ENCODE data around the gene VARS2.

The VARS2 gene

DNA sequence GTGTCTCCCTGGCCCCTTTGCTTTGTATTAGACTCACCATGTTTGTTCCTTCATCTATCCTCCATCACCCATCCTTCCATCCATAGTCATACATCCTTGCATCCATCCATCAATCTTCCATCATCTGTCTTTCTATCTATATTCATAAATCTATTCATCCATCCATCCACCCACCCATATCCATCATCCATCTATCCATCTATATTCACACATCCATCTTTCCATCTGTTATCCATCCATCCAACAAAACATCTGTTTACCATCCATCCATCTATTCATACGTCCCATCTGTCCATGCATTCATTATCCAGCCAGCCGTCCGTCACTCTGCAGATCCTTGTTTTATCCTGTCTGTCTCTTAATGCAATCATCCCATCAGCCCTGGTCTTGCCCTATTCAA, 19.1 kb upstream of the VARS2 start:
- WGBS (ENCODE audit: extremely low coverage, insufficient coverage, insufficient read length) = 100% methylated on average over 1 of the region's 3 CpGs
- H3K4me1 ChIP-seq (ENCODE audit: control insufficient read depth in 1 of 2, insufficient read depth in 2 of 2, low read length in 2 of 2) = no peaks in the 10 kb centered on the region
- H4K91ac ChIP-seq (ENCODE audit: low read depth, low read length) = no peak overlapping the region
- H3K79me1 ChIP-seq (ENCODE audit: low read length) = no peaks in the 10 kb centered on the region
- no peak overlapping the region for H3K23ac ChIP-seq (ENCODE audit: low read length)
- no peak overlapping the region for H3K27ac ChIP-seq (ENCODE audit: low read depth, low read length)
- H2BK120ac ChIP-seq (ENCODE audit: insufficient read depth, low read length, poor library complexity) = no peak overlapping the region
- no peak overlapping the region for H3K14ac ChIP-seq (ENCODE audit: low read length)
- H2BK5ac ChIP-seq (ENCODE audit: low read depth, low read length, poor library complexity) = no peak overlapping the region
- H2AK5ac ChIP-seq (ENCODE audit: low read length) = no peak overlapping the region
- no peak overlapping the region for H3K4ac ChIP-seq (ENCODE audit: low read depth, low read length)
- no peak for DNase-seq
- H3K36me3 ChIP-seq (ENCODE audit: control insufficient read depth in 1 of 2, insufficient read depth in 2 of 2, low read length in 2 of 2) = peaks cover 88 to 96% of the 10 kb centered on the region in 2 experiments
- H3K27me3 ChIP-seq (ENCODE audit: insufficient read depth, low read length) = no peaks in the 10 kb centered on the region
- H3K18ac ChIP-seq (ENCODE audit: low read length) = no peak overlapping the region
- no peaks in the 10 kb centered on the region for H3K79me2 ChIP-seq (ENCODE audit: control insufficient read depth, insufficient read depth, low read length, poor library complexity)
- H4K12ac ChIP-seq (ENCODE audit: low read depth, low read length) = no peak overlapping the region
- H2BK12ac ChIP-seq (ENCODE audit: low read length) = no peak overlapping the region
- H4K8ac ChIP-seq (ENCODE audit: low read depth, low read length) = no peak overlapping the region
- no peaks in the 10 kb centered on the region for H3K9me3 ChIP-seq (ENCODE audit: insufficient read depth, low read depth, low read length)
- no peak overlapping the region for H3K4me3 ChIP-seq (ENCODE audit: low read depth, low read length)
- H2AFZ ChIP-seq (ENCODE audit: insufficient read depth, low read length, poor library complexity) = no peak overlapping the region
- H3K4me2 ChIP-seq (ENCODE audit: low read length) = no peak overlapping the region
- no peak overlapping the region for H3K9ac ChIP-seq (ENCODE audit: low read length)

DNA sequence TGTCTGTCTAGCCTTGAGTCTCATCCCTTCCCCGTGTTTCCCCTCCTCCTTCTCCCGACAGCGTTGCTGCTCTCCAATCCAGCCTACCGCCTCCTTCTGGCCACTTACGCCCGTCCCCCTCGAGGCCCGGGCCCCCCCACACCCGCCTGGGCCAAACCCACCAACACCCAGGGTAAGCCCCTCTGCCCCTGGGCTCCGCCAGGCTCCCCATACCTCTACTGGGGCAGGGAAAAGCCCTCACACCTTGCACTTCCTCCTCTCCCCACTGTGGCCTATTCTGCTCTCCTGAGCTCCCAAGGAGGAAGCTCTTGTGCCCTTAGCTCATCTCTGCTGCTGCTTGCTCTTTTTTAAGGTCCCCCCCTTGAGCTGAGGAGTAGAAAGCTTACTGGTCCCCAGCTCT, 18.7 kb upstream of the VARS2 start:
- WGBS (ENCODE audit: extremely low coverage, insufficient coverage, insufficient read length) = no CpG with 5 or more reads among the region's 10 CpGs
- Histone ChIP-seq H3K4me2 (ENCODE audit: low read length) (no peak overlapping the region), H2BK5ac (ENCODE audit: low read depth, low read length, poor library complexity) (no peak overlapping the region)

DNA sequence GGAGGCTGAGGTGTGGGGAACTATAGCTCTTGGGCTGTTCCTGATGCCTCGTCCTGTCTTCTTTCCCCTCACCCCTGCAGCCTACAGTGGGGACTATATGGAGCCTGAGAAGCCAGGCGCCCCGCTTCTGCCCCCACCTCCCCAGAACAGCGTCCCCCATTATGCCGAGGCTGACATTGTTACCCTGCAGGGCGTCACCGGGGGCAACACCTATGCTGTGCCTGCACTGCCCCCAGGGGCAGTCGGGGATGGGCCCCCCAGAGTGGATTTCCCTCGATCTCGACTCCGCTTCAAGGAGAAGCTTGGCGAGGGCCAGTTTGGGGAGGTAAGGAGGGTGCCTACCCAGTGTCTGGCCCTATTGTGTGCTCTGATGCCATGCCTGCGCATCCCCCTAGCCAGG, 17.5 kb upstream of the VARS2 start:
- H2AK5ac ChIP-seq (ENCODE audit: low read length) = no peak overlapping the region
- no CpG with 5 or more reads among the region's 13 CpGs for WGBS (ENCODE audit: extremely low coverage, insufficient coverage, insufficient read length)
- H3K79me2 ChIP-seq (ENCODE audit: control insufficient read depth, insufficient read depth, low read length, poor library complexity) = no peaks in the 10 kb centered on the region
- H3K4me1 ChIP-seq (ENCODE audit: control insufficient read depth in 1 of 2, insufficient read depth in 2 of 2, low read length in 2 of 2) = no peaks in the 10 kb centered on the region
- no peak overlapping the region for H3K18ac ChIP-seq (ENCODE audit: low read length)
- no peaks in the 10 kb centered on the region for H3K9me3 ChIP-seq (ENCODE audit: insufficient read depth, low read depth, low read length)
- H3K4me2 ChIP-seq (ENCODE audit: low read length) = no peak overlapping the region
- H3K79me1 ChIP-seq (ENCODE audit: low read length) = no peaks in the 10 kb centered on the region
- H2BK5ac ChIP-seq (ENCODE audit: low read depth, low read length, poor library complexity) = no peak overlapping the region
- no peak overlapping the region for H2BK120ac ChIP-seq (ENCODE audit: insufficient read depth, low read length, poor library complexity)
- no peak overlapping the region for H3K4ac ChIP-seq (ENCODE audit: low read depth, low read length)
- no peak overlapping the region for H3K14ac ChIP-seq (ENCODE audit: low read length)
- H3K36me3 ChIP-seq (ENCODE audit: control insufficient read depth in 1 of 2, insufficient read depth in 2 of 2, low read length in 2 of 2) = peaks cover 72 to 83% of the 10 kb centered on the region in 2 experiments
- no peak overlapping the region for H3K9ac ChIP-seq (ENCODE audit: low read length)
- no peak overlapping the region for H4K12ac ChIP-seq (ENCODE audit: low read depth, low read length)
- H3K4me3 ChIP-seq (ENCODE audit: low read depth, low read length) = no peak overlapping the region
- H3K27ac ChIP-seq (ENCODE audit: low read depth, low read length) = no peak overlapping the region
- no peaks in the 10 kb centered on the region for H3K27me3 ChIP-seq (ENCODE audit: insufficient read depth, low read length)
- H4K91ac ChIP-seq (ENCODE audit: low read depth, low read length) = no peak overlapping the region
- DNase-seq = no peak
- H2BK12ac ChIP-seq (ENCODE audit: low read length) = no peak overlapping the region
- H2AFZ ChIP-seq (ENCODE audit: insufficient read depth, low read length, poor library complexity) = no peak overlapping the region
- no peak overlapping the region for H3K23ac ChIP-seq (ENCODE audit: low read length)
- H4K8ac ChIP-seq (ENCODE audit: low read depth, low read length) = no peak overlapping the region

More for the DNA sequence above, 18.7 kb upstream of the VARS2 start:
- no peak overlapping the region for H2AK5ac ChIP-seq (ENCODE audit: low read length)
- H3K27me3 ChIP-seq (ENCODE audit: insufficient read depth, low read length) = no peaks in the 10 kb centered on the region
- H3K14ac ChIP-seq (ENCODE audit: low read length) = no peak overlapping the region
- H3K36me3 ChIP-seq (ENCODE audit: control insufficient read depth in 1 of 2, insufficient read depth in 2 of 2, low read length in 2 of 2) = peaks cover 84 to 95% of the 10 kb centered on the region in 2 experiments
- no peak overlapping the region for H2BK120ac ChIP-seq (ENCODE audit: insufficient read depth, low read length, poor library complexity)
- H3K79me1 ChIP-seq (ENCODE audit: low read length) = no peaks in the 10 kb centered on the region
- no peak overlapping the region for H4K8ac ChIP-seq (ENCODE audit: low read depth, low read length)
- no peak overlapping the region for H4K91ac ChIP-seq (ENCODE audit: low read depth, low read length)
- no peak overlapping the region for H3K23ac ChIP-seq (ENCODE audit: low read length)
- no peaks in the 10 kb centered on the region for H3K9me3 ChIP-seq (ENCODE audit: insufficient read depth, low read depth, low read length)
- H2AFZ ChIP-seq (ENCODE audit: insufficient read depth, low read length, poor library complexity) = no peak overlapping the region
- no peak overlapping the region for H3K4me3 ChIP-seq (ENCODE audit: low read depth, low read length)
- no peak overlapping the region for H3K4ac ChIP-seq (ENCODE audit: low read depth, low read length)
- H2BK12ac ChIP-seq (ENCODE audit: low read length) = no peak overlapping the region
- DNase-seq = no peak
- H3K18ac ChIP-seq (ENCODE audit: low read length) = no peak overlapping the region
- H3K79me2 ChIP-seq (ENCODE audit: control insufficient read depth, insufficient read depth, low read length, poor library complexity) = no peaks in the 10 kb centered on the region
- no peaks in the 10 kb centered on the region for H3K4me1 ChIP-seq (ENCODE audit: control insufficient read depth in 1 of 2, insufficient read depth in 2 of 2, low read length in 2 of 2)
- no peak overlapping the region for H3K9ac ChIP-seq (ENCODE audit: low read length)
- H4K12ac ChIP-seq (ENCODE audit: low read depth, low read length) = no peak overlapping the region
- H3K27ac ChIP-seq (ENCODE audit: low read depth, low read length) = no peak overlapping the region

DNA sequence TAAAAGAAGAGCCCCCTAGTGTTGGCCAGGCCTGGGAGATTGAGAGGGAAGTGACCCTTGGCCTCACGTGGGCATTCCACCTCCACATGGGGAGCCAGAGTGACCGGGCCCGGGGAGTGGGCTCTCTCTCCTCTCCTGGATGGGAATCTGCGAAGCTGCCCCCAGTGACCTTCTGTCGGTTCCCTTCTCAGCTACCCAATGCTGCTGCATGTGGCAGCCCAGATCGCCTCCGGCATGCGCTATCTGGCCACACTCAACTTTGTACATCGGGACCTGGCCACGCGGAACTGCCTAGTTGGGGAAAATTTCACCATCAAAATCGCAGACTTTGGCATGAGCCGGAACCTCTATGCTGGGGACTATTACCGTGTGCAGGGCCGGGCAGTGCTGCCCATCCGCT, 16.2 kb upstream of the VARS2 start:
- Histone ChIP-seq H3K23ac (ENCODE audit: low read length) (no peak overlapping the region), H2BK5ac (ENCODE audit: low read depth, low read length, poor library complexity) (no peak overlapping the region), H3K4me3 (ENCODE audit: low read depth, low read length) (no peak overlapping the region), H2AFZ (ENCODE audit: insufficient read depth, low read length, poor library complexity) (no peak overlapping the region), H3K27ac (ENCODE audit: low read depth, low read length) (no peak overlapping the region), H2BK120ac (ENCODE audit: insufficient read depth, low read length, poor library complexity) (no peak overlapping the region), H3K79me2 (ENCODE audit: control insufficient read depth, insufficient read depth, low read length, poor library complexity) (no peaks in the 10 kb centered on the region), H4K91ac (ENCODE audit: low read depth, low read length) (no peak overlapping the region), H3K14ac (ENCODE audit: low read length) (no peak overlapping the region), H3K79me1 (ENCODE audit: low read length) (no peaks in the 10 kb centered on the region), H4K12ac (ENCODE audit: low read depth, low read length) (no peak overlapping the region), H3K18ac (ENCODE audit: low read length) (no peak overlapping the region), H3K4me2 (ENCODE audit: low read length) (no peak overlapping the region), H3K9me3 (ENCODE audit: insufficient read depth, low read depth, low read length) (no peaks in the 10 kb centered on the region), H3K4me1 (ENCODE audit: control insufficient read depth in 1 of 2, insufficient read depth in 2 of 2, low read length in 2 of 2) (no peaks in the 10 kb centered on the region), H3K9ac (ENCODE audit: low read length) (no peak overlapping the region), H2BK12ac (ENCODE audit: low read length) (no peak overlapping the region), H3K36me3 (ENCODE audit: control insufficient read depth in 1 of 2, insufficient read depth in 2 of 2, low read length in 2 of 2) (peaks cover 61 to 70% of the 10 kb centered on the region in 2 experiments), H2AK5ac (ENCODE audit: low read length) (no peak overlapping the region), H4K8ac (ENCODE audit: low read depth, low read length) (no peak overlapping the region), H3K27me3 (ENCODE audit: insufficient read depth, low read length) (no peaks in the 10 kb centered on the region), H3K4ac (ENCODE audit: low read depth, low read length) (no peak overlapping the region)
- DNase-seq = no peak
- WGBS (ENCODE audit: extremely low coverage, insufficient coverage, insufficient read length) = no CpG with 5 or more reads among the region's 16 CpGs

Data from trophoblast cell (in vitro differentiated cells and primary cell).